Astrocyte (in vitro differentiated cells and primary cell): ENCODE results near the gene MRPL4.

Source experiments
- CTCF ChIP-seq: IDR thresholded peaks from 2 replicates; pipeline ENCODE4 v1.5.1; 2011; ENCODE audit warnings: low read depth, mild to moderate bottlenecking, inconsistent platforms, low read length, moderate library complexity; ENCODE audit not compliant: insufficient read depth
- EZH2 ChIP-seq: IDR thresholded peaks from 2 replicates; pipeline ENCODE4 v1.6.1; 2012; ENCODE audit warnings: mild to moderate bottlenecking, low read length, inconsistent platforms; ENCODE audit not compliant: insufficient read depth

GRCh38 chr19:10270616-10271394 is 18.8 kb downstream of the MRPL4 start, which contains the start of gene ICAM1:
- TF ChIP-seq CTCF (no peak), EZH2 (peak; percentile 23)
